Vagina (tissue), 2 donors: ENCODE results near the gene LY6G5C.
A peak's percentile ranks its signal among the peaks of the same experiment; 100 is the strongest.

Experiments
- CTCF ChIP-seq, 3 experiments: fragments of 450-650 bp in 2 of 3; fragments of 200-600 bp in 1 of 3; sonication (generic) in 1 of 3; IDR thresholded peaks; one replicate each; pipeline ENCODE4 v1.5.1; 2017 to 2019; ENCODE audit warnings: antibody characterized with exemption in 3 of 3, mild to moderate bottlenecking in 2 of 3, moderate library complexity in 2 of 3
- POLR2AphosphoS5 ChIP-seq, 2 donors: sonication (generic); formaldehyde crosslinking; IDR thresholded peaks; one replicate each; pipeline ENCODE4 v1.9.0; 2017; ENCODE audit warnings: antibody characterized with exemption in 2 of 2, mild to moderate bottlenecking in 2 of 2, low read depth in 1 of 2; ENCODE audit not compliant: insufficient read depth in 1 of 2

DNA sequence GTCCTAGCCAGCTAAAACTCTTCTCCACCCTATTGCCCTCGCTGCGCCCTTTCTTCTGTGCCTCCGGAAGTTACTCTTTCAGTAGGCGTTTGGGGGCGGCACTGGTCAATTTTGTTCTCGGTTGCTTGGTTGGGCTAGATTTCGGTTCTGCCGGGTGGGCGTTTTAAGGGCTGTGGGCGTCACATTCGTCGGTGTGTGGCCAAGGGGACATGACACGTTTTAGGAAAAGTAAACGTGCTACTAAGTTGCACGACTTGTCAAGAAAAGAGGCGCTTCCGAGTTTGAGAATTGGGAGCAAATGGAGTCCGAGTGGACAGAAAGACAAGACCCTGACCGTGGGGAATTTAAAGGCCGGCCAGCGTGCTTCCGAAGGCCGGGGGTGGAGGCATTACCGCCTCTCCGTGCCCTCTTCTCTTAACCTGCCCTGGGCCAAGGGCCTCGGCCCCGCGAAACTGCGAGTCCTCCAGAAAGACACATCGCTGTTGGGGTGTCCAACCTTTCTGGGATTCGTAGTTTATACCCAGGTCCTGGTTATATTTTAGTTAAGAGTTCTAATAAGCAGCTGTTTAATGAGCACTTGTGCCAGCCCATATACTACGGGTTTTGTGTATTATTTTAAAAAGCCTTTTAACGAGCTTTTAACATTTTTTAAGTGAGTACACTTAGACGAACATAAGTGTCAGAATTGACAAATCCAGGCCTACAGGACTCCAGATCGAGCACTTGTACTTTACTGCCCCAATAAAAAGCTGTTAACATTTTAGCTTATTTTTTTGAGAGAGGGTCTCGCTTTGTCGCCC lies 27.7 kb downstream of the LY6G5C start:
- TF ChIP-seq CTCF (IDR thresholded peaks at IDR 0.05) (no peak), POLR2AphosphoS5 (IDR thresholded peaks at IDR 0.05; ENCODE audit: insufficient read depth in 1 of 2, low read depth in 1 of 2) (peak in 1 of 2 donors; percentile 20)
